T-helper 2 cell (primary cell): Measurements from ENCODE around the gene ANLN.
"Not testable (repeated sequence)": the region's sequence is repeated elsewhere in the genome, so short reads cannot be mapped to it uniquely, and the experiment has no call there.

ENCODE experiments used
- DNase-seq, 5 experiments: peaks; one replicate each; pipeline versions ENCODE4 v3.0.0 to v3.0.0-alpha.2; 2012 to 2022

Gene ANLN

DNA sequence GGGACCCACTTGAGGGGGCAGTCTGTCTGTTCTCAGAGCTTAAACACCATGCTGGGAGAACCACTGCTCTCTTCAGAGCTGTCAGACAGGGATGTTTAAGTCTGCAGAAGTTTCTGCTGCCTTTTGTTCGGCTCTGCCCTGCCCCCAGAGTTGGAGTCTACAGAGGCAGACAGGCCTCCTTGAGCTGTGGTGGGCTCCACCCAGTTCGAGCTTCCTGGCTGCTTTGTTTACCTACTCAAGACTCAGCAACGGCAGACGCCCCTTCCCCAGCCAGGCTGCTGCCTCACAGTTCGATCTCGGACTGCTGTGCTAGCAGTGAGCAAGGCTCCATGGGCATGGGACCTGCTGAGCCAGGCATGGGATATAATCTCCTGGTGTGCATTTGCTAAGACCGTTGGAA lies 11.1 kb upstream of the ANLN start:
- DNase-seq = peak in 1 of 5 experiments; percentile 51

DNA sequence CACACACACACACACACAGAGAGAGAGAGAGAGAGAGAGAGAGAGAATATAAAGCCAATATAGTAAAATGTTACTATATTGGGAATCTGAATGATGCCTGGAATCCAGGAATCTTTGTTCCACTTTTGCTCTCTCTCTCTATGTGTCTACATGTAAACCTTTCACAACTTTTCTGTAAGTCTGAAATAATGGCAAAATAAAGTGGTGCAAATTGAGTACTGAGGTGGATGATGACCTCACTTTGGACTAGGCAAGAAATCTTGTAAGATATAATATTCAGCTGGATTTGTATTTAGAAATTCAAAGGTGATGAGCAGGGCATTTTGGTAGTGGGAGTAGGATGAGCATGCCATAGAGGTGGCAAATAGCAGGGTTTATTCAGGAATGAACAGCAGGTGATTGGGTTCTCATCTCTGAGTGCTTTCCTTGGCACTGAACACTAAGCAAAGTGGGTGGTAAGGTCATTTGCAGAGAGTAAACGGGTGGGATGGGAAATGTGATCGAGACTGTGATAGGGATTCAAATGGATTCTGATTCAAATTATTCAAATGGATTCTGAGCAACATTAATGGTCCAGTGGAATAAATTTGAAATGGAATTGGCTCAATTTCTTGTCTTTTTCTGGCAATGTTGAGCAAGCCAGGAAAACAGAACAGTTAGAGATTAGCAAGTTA lies 9.7 kb upstream of the ANLN start:
- no peak for DNase-seq

DNA sequence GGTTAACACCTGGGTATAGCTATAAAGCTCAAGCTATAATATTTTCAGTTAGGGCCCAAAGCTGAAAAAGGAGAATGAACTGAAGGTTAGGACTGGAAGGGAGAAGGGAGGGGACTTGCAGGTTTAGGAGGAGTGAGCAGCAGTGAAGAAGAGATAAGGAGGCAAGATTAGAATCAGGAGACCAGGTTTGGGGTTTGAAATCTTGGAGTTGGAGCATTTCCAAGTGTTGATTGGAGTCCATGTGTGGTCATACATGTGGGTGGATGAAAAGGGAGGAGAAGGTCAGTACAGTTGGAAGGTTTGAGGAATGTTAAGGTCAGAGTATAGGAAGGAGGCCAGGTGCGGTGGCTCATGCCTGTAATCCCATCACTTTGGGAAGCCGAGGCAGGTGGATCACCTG lies 8.6 kb upstream of the ANLN start:
- DNase-seq = no peak

DNA sequence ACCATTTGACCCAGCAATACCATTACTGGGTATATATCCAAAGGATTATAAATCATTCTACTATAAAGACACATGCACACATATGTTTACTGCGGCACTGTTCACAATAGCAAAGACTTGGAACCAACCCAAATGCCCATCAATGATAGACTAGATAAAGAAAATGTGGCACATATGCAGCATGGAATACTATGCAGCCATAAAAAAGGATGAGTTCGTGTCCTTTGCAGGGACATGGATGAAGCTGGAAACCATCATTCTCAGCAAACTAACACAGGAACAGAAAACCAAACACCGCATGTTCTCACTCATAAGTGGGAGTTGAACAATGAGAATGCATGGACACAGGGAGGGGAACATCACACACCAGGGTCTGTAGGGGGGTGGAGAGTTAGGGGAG lies 6.4 kb upstream of the ANLN start:
- not testable (repeated sequence) for DNase-seq

DNA sequence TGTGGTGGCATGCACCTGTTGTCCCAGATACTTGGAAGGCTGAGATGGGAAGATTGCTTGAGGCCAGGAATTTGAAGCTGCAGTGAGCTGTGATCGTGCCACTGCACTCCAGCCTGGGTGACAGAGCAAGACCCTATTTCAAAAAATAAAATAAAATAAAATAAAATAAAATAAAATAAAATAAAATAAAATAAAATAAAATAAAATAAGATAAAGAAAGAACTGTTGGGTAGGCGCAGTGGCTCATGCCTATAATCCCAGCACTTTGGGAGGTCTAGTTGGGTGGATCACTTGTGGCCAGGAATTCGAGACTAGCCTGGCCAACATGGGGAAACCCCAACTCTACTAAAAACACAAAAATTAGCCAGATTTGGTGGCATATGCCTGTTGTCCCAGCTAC lies 4.0 kb upstream of the ANLN start:
- not testable (repeated sequence) for DNase-seq

DNA sequence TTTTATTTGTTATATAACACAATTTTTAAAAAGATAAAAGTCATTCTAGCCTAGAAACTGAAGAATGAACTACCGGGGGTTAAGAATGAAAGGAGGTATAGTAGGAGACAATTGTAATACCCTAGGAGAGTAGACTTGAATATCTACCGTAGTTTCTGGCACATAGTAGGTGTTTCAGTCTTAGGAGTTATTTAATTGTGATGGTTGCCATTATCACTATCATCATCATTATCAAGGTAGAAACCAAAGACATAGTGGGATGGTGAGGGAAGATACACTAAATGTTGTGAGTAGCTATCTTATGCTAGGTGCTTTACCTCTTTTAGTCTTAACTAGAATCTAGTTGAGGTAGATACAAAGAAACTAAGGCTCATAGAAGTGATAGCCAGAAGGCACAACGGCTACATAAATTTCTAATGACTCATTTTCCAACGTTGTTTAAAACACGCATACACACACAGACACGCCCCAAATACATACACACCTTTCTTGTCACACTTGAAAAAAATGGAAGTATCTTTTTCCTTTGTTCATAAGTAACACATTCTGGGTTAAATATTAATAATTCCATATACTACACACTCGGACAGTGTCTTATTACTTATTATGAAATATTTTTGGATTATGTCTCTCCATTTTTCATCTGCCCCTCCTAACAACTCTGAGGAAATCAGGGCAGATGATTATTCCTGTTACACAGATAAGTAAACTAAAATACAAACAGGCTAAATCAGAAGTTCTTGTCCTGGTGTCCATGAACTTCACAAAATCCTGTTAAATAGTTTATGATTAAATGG lies 2.0 kb upstream of the ANLN start:
- DNase-seq = no peak

DNA sequence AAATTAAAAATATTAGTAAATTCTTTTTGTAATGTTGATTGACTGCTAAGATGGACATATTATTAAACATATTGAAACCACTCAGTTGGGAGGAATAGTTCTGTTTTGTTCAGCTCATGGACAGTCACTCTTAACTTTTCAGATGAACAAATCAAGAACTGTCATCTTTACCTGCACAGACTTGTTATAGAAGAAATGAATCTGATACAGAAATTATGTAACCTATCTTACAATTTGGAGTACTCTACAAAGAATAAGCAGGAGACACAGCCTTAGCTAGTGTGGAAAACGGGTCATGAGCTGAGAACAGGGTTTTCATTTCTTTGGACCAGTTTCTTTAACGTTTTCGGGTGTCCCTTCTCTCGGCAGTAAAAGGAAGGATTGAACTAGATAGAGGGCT lies 1.2 kb upstream of the ANLN start:
- DNase-seq = no peak

DNA sequence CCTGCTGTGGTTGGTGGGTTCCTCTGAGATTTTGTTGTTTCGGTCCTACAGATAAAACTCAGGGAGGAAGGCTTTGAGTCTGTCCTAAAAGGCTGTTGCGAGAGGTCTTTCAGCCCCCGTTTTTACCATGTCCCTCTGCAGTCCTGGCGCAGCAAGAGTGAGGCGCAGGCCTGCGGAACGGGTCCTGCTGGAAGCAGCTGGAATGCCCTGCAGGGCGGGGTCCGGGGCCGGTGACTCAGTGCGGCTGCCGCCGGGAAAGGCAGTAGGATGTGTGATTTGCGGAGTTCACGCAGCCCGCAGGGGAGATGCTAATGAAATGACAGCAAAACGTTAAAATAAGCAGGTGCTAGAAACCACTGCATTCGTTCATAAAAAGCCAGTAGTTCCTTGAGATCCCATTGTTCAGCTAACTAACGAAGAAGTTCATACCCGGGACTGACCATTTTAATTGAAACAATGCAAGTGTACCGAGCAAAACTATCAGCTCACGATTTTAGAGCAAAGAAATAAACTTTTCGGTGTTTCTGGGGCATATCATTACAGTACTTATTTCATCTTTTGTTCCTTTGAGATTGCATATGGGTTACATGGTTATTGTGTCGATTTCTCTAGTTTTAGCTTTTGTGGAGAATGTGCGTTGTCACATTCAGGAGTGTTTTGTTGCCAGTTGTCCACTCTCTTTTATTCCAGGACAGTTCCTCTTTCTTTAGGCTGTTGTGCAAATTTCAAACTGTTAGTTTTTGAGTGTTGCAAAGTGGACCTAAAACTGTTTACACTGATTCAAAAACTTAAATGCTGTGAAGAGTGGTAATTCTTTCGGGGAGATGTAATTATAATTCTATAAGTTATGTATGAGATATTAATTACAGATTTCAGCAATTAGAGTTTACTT lies 783 bp downstream of the ANLN start:
- DNase-seq = peak; percentile 17 to 73 (median 34)

DNA sequence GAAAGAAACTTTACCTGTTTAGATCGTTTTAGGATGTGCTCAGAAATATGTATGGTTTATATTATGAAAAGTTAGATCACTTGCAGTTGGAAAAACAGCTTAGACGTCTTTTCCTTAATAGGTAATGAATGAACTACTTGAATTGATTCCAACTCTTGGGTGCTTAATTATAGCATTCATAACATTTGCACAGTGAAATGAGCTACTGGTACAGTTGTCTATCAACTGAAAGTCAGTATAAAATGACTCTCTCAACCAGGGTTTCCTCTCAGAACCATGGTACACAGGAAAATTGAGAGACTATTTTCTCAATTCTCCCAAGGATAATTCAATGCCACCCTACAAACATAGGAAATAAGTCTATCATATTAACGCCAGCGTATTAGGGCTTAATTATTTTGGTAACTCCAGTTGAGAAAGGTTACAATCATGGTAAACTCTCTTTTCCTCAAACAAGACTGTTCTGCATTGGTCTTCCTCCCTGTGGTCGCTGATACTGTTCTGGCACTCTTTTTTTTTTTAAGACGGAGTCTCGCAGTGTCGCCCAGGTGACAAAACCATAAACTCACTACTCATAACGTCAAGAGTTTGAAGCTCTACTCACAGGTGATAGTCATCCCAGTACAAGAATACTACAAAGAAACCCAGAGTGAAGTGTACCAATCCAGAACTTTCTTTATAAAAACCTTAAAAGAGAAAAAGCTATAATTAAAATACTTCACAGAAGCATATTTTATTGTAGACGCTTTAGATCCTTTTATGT lies 2.0 kb downstream of the ANLN start:
- DNase-seq = peak in 2 of 5 experiments; percentile 15 to 84

DNA sequence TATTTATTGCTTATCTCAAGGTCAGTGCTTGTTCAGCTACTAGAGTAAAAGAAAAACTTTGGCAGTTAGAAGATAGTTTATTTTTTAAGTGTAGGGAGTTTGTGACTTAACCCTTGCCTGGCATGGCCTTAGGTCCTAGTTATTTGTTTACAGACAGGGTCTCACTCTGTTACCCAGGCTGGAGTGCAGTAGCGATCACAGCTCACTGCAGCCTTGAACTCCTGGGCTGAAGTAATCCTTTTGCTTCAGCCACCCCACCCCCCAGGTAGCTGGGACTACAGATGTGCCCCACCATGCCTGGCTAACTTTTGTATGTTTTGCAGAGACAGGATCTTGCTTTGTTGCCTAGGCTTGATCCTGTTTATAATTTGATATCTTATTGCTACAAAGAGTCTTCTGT lies 4.2 kb downstream of the ANLN start:
- no peak for DNase-seq

DNA sequence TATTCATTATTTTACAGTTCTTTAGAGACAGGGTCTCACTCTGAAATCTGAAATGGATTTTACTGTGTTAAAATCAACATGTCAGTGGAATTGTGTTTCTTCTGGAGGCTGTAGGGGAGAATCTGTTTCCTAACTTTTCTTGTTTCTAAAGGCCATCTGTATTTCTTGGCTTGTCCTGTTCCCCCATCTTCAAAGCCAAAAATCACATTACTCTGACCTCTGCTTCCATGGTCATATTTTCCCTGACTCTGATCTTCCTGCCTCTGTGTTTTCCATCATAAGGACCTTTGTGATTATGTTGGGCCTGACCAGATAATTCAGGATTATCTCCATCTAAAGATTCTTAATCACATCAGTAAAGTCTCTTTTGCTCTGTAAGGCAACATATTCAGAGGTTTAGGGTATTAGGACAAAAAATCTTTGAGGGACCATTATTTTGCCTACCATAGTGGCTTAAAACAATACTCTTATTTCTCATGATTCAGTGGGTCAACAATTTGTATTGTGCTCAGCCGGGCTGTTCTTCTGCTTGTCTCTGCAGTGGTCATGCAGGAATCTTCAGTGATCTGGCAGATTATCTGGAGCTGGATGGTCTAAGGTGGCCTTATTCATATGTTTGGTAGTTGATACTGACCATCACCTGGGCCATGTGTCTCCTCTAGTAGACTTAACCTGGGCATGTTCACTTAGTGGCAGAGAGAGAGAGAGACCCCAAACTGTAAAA lies 5.7 kb downstream of the ANLN start:
- DNase-seq = no peak

DNA sequence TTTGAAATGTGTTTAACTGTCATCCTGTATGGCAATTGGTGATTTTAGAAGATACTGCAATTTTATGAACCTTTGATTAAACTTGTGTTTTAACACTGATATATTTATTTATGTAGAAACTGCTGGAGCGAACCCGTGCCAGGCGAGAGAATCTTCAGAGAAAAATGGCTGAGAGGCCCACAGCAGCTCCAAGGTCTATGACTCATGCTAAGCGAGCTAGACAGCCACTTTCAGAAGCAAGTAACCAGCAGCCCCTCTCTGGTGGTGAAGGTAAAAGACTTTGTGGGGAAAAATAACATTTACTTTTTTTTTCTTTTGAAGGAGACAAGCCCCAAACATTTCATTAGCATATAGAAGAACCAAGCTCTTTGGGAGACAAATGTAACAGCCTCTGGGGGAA lies 6.5 kb downstream of the ANLN start:
- DNase-seq = no peak

DNA sequence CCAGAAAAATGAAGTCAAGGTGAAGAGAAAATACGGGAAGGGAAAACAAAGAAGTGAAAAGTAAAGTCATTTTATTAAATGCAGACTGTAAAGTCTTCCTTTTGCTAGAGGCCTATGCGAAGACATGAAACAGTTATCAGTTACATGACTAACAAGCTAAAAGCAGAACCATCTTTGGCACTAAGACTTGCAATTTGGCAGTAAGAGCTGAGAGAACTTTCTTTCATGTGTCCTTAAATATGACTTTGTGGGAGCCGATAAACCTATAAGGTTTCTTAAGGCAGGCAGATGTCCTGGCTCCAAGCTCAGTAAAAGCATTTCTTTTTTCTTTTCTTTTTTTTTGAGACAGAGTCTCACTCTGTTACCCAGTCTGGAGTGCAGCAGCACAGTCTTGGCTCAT lies 10.4 kb downstream of the ANLN start:
- DNase-seq = no peak

DNA sequence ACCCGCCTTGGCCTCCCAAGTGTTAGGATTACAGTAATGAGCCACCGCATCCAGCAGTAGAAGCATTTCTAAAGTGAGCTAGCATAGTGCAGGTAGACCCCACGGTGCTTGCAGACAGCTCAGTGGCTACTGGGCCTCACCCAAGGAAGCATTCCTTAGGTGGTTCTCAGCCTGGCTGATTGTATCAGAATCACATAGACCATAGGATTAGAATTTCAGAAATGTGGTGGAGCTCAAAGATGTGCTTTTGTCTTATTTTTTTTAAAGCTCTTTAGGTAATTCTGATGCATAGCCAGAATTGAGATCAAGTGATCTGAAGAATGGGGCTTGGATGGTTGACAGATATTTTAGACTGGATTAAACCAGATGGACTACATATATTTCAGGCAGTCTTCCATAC lies 10.9 kb downstream of the ANLN start:
- DNase-seq = no peak

DNA sequence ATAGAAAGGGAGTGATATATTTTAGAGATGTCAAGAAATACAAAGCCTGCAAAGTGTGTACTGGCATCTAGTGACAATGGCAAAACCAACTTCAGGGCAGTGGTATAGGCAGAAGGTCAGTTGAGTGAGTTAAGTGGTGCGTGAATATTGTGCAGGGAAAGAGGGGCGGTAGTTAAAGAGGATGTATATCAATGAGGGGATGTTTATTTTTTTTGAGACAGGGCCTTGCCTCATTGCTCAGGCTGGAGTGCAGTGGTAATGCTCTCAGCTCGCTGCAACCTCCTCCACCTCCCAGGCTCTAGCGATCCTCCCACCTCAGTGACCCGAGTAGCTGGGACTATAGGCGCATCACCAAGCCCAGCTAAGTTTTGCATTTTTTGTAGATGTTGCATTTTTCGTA lies 13.8 kb downstream of the ANLN start:
- no peak for DNase-seq

DNA sequence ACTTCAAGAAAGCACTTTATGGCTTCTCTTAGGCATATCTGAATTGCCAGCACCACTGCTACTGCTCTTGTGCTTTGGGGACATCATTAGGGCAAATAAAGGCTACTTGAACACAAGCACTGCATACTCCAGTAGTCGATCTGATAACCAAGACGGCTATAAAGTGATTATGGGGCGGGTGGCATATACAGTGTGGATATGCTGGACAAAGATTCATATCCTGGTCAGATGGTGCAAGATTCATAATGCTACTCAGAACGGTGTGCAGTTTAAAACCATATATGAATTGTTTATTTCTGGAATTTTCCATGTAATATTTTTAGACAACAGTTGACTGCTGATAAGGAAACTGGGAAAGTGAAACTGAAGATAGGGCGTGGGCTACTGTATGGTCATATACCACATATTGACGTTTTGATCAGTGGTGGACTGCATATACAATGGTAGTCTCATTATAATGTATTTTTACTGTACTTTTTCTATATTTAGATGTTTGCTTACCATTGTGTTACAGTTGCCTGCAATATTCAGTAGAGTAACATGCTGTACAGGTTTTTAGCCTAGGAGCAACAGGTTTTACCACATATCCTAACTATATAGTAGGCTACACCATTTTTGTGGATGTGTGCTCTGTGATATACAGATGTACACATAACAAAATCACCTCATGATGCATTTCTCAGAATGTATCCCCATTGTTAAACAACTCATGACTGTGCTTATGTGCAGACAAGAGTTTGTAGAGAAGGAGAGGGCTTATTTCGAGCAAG lies 15.2 kb downstream of the ANLN start:
- DNase-seq = peak in 1 of 5 experiments; percentile 11

DNA sequence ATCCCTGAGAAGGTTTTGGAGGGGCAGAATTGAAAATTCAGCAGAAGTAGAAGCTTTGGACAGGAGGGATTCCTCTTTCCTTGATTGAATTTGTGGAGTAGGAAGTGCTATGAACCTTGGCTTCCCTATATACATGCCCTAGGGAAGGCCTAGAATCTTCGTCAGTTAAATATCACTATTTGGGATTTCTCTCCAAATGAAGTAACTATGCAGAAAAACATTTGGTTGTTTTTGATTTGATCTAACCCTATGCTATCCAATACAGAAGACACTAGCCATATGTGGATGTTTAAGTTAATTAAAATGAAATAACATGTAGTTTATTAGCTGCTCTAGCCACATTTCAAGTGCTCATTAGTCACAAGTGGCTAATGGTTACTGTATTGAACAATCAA lies 15.7 kb downstream of the ANLN start:
- DNase-seq = no peak

DNA sequence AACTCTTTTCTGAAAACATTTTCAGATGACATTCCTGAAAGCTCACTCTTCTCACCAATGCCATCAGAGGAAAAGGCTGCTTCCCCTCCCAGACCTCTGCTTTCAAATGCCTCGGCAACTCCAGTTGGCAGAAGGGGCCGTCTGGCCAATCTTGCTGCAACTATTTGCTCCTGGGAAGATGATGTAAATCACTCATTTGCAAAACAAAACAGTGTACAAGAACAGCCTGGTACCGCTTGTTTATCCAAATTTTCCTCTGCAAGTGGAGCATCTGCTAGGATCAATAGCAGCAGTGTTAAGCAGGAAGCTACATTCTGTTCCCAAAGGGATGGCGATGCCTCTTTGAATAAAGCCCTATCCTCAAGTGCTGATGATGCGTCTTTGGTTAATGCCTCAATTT lies 16.5 kb downstream of the ANLN start:
- DNase-seq = no peak

DNA sequence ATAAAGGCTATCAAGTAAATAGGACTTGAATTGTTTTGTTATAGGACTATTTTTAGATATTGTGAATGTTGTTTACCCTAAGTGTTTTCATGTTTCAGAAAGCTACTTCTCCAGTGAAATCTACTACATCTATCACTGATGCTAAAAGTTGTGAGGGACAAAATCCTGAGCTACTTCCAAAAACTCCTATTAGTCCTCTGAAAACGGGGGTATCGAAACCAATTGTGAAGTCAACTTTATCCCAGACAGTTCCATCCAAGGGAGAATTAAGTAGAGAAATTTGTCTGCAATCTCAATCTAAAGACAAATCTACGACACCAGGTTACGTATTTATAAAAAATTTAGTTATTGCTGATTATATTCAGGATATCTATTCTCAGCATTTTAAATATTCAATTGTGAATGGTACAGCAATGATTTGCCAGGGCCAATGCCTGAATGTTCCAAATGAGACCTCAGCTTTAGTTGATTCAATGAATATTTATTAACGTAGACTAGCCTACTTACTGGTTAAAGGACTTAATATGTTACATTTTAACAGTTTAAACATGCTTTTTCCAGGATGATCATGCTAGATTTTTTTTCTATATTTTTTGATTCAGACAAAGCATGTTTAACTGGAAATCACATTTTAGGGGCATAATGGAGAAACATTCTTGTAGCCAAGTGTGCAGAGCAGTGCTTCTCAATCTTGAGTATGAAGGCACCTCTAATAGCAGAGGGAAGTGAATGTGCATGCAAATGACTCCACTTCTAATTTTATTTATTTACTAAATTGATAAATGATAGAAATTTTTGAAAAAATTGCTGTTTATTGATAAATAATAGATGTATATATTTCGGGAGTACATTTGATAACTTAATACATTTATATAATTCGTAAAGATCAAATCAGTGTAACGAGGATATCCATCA lies 18.2 kb downstream of the ANLN start:
- DNase-seq = no peak

DNA sequence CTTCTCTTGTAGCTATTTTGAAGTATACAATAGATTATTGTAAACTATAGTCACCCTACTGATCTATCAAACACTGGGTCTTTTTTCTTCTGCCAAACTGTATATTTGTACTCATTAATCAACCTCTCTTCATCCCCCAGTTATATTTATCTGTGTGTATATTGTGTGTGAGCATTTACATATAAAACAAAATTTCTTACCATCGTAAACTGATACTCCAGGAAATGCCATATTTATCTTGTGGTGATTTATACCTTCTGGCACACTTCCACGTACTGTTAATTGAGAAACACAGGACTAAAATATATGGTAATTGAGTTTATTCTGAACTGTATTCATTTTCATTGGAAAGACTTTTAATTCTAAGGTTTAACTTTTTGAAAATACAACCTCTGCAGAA lies 18.9 kb downstream of the ANLN start:
- no peak for DNase-seq
